WTC11 (cell line): ENCODE data around the gene AMOTL1.

Source experiments
- FOXK1 ChIP-seq: sonication (generic); formaldehyde crosslinking; IDR thresholded peaks from 2 replicates; pipeline ENCODE4 v1.8.0; 2022; ENCODE audit warnings: mild to moderate bottlenecking, moderate library complexity, missing genetic modification reagents
- TF ChIP-seq, protein P1 (sequence below): fragments of 200-600 bp; IDR thresholded peaks from 2 replicates; pipeline ENCODE4 v1.8.0; 2022; ENCODE audit warnings: antibody characterized with exemption

- TF ChIP-seq, protein P1, sequence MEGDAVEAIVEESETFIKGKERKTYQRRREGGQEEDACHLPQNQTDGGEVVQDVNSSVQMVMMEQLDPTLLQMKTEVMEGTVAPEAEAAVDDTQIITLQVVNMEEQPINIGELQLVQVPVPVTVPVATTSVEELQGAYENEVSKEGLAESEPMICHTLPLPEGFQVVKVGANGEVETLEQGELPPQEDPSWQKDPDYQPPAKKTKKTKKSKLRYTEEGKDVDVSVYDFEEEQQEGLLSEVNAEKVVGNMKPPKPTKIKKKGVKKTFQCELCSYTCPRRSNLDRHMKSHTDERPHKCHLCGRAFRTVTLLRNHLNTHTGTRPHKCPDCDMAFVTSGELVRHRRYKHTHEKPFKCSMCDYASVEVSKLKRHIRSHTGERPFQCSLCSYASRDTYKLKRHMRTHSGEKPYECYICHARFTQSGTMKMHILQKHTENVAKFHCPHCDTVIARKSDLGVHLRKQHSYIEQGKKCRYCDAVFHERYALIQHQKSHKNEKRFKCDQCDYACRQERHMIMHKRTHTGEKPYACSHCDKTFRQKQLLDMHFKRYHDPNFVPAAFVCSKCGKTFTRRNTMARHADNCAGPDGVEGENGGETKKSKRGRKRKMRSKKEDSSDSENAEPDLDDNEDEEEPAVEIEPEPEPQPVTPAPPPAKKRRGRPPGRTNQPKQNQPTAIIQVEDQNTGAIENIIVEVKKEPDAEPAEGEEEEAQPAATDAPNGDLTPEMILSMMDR: no peak
- TF ChIP-seq FOXK1 (CRISPR knock-in tag): no peak
Measured at GRCh38 chr11:94766713-94767206, 1.4 kb upstream of the AMOTL1 start.
